CD4-positive, alpha-beta T cell treated with Interleukin-6 at 100 ng/mL for 8 hours (primary cell): ENCODE results near the gene HHAT.

Experiments
- DNase-seq: peaks from one replicate; pipeline ENCODE4 v3.0.0-alpha.2; 2020; ENCODE audit warnings: mixed read lengths, low spot score

The HHAT gene

GRCh38 chr1:210722410-210723081 is 393.8 kb downstream of the HHAT start:
- no peak for DNase-seq

- DNase-seq: no peak
These were observed 394.9 kb downstream of the HHAT start for GRCh38 chr1:210723646-210724045.

DNA sequence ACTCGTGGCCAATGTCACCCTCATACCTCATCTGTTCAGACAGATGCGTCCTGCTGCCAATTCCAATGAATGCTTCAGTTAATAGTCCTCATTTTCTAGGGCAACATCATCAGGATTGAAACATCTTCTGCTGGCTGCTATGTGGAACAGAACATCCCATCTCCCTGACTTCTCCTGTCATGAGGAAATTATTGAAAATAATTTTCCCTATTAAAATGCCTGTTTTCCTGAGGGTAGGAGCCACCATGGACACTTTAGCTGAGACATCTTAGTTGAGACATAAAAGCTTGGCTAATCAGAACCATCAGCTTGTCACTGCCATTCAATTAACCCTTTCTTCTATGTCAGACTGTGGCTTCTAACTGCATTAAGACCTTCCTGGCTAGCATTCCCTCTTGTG is 396.1 kb downstream of the HHAT start:
- no peak for DNase-seq
